Neural cell (in vitro differentiated cells): ENCODE data around the gene ITGA4. TPM values are rescaled to one million over a fixed set of nuclear protein-coding genes. Genes with fewer than 3 reads are reported as not detected.

Experiments used
- H2AFZ ChIP-seq: fragments of 200-600, 300-800 bp; sonication (generic), shearing (Covaris generic); 2 replicates; pipeline ENCODE4 v1.6.0; 2014; ENCODE audit warnings: low read depth, mild to moderate bottlenecking, antibody characterized with exemption, low read length, moderate library complexity
- H3F3A ChIP-seq: fragments of 200-600 bp; shearing (Covaris generic); 2 replicates; pipeline ENCODE4 v1.6.1; 2016; ENCODE audit warnings: mild to moderate bottlenecking, moderate library complexity, mixed read lengths, antibody characterized with exemption, low read length; ENCODE audit not compliant: insufficient read depth, poor library complexity, severe bottlenecking
- H3K27ac ChIP-seq: fragments of 200-600, 300-800 bp; sonication (generic), shearing (Covaris generic); 2 replicates; pipeline ENCODE4 v1.5.1; 2014; ENCODE audit warnings: mild to moderate bottlenecking, low read length, moderate library complexity
- H3K27me3 ChIP-seq: fragments of 300-800, 200-600 bp; sonication (generic), shearing (Covaris generic); 2 replicates; pipeline ENCODE4 v1.6.0; 2014; ENCODE audit warnings: mild to moderate bottlenecking, low read depth, low read length, moderate library complexity; ENCODE audit not compliant: insufficient read depth
- H3K36me3 ChIP-seq: fragments of 300-800, 200-600 bp; sonication (generic), shearing (Covaris generic); 2 replicates; pipeline ENCODE4 v1.5.1; 2014; ENCODE audit warnings: mild to moderate bottlenecking, antibody characterized with exemption, low read length, moderate library complexity; ENCODE audit not compliant: insufficient read depth
- H3K4me2 ChIP-seq: fragments of 300-800, 200-600 bp; sonication (generic), shearing (Covaris generic); 2 replicates; pipeline ENCODE4 v1.6.0; 2014; ENCODE audit warnings: mild to moderate bottlenecking, low read length
- H3K4me3 ChIP-seq: fragments of 300-800, 200-600 bp; sonication (generic), shearing (Covaris generic); 2 replicates; pipeline ENCODE4 v1.5.1; 2014; ENCODE audit warnings: mild to moderate bottlenecking, low read length, moderate library complexity
- H3K79me2 ChIP-seq: fragments of 200-600 bp; shearing (Covaris generic); replicated peaks from 2 replicates; pipeline ENCODE4 v1.6.0; 2014; ENCODE audit warnings: mild to moderate bottlenecking, low read length, moderate library complexity; ENCODE audit not compliant: insufficient read depth
- H3K9ac ChIP-seq: fragments of 300-800, 200-600 bp; sonication (generic), shearing (Covaris generic); 2 replicates; pipeline ENCODE4 v1.6.1; 2016; ENCODE audit warnings: mild to moderate bottlenecking, low read length, mixed read lengths
- H3K9me2 ChIP-seq: fragments of 200-600 bp; shearing (Covaris generic); 2 replicates; pipeline ENCODE4 v1.6.1; 2016; ENCODE audit warnings: mild to moderate bottlenecking, low read length, mixed read lengths; ENCODE audit not compliant: insufficient read depth
- H3K9me3 ChIP-seq: fragments of 200-600, 300-800 bp; sonication (generic), shearing (Covaris generic); 2 replicates; pipeline ENCODE4 v1.6.1; 2016; ENCODE audit warnings: mild to moderate bottlenecking, mixed run types, low read length, moderate library complexity, mixed read lengths
- H4K20me1 ChIP-seq: fragments of 200-600 bp; shearing (Covaris generic); 2 replicates; pipeline ENCODE4 v1.6.1; 2016; ENCODE audit warnings: mild to moderate bottlenecking, mixed run types; ENCODE audit not compliant: insufficient read depth
- CTCF ChIP-seq: fragments of 450-650 bp; IDR thresholded peaks from 2 replicates; pipeline ENCODE4 v1.5.1; 2014; ENCODE audit warnings: antibody characterized with exemption, mild to moderate bottlenecking, moderate library complexity; ENCODE audit not compliant: poor library complexity, severe bottlenecking
- EP300 ChIP-seq: fragments of 450-650 bp; conservative IDR thresholded peaks from 2 replicates; pipeline ENCODE4 v1.6.1; 2014; ENCODE audit warnings: antibody characterized with exemption, mild to moderate bottlenecking, moderate library complexity; ENCODE audit not compliant: poor library complexity, severe bottlenecking
- EZH2 ChIP-seq: fragments of 200-600, 300-800 bp; shearing (Covaris generic), sonication (generic); IDR thresholded peaks from 2 replicates; pipeline ENCODE4 v1.6.1; 2014; ENCODE audit warnings: antibody characterized with exemption, low read length, borderline replicate concordance, mild to moderate bottlenecking; ENCODE audit not compliant: insufficient read depth, poor library complexity, severe bottlenecking
- MXI1 ChIP-seq: fragments of 450-650 bp; conservative IDR thresholded peaks from 2 replicates; pipeline ENCODE4 v1.6.1; 2014; ENCODE audit warnings: antibody characterized with exemption, mild to moderate bottlenecking; ENCODE audit not compliant: poor library complexity, severe bottlenecking
- POLR2AphosphoS5 ChIP-seq: IDR thresholded peaks from 2 replicates; pipeline ENCODE4 v1.6.1; 2012
- RAD21 ChIP-seq: fragments of 450-650 bp; conservative IDR thresholded peaks from 2 replicates; pipeline ENCODE4 v1.6.1; 2014; ENCODE audit warnings: antibody characterized with exemption, mild to moderate bottlenecking, moderate library complexity
- REST ChIP-seq: IDR thresholded peaks from 2 replicates; pipeline ENCODE4 v1.6.1; 2012; ENCODE audit warnings: borderline replicate concordance
- SMC3 ChIP-seq: fragments of 450-650 bp; conservative IDR thresholded peaks from 2 replicates; pipeline ENCODE4 v1.6.1; 2014; ENCODE audit warnings: antibody characterized with exemption, mild to moderate bottlenecking, moderate library complexity; ENCODE audit not compliant: poor library complexity
- TAF1 ChIP-seq: IDR thresholded peaks from 2 replicates; pipeline ENCODE4 v1.6.1; 2012; ENCODE audit warnings: low read depth
- polyA plus RNA-seq: library from polyadenylated mRNA; depleted of rRNA; stranded (reverse); fragments of >200 nt; gene quantifications from 2 replicates; pipeline ENCODE4 v1.2.3, GENCODE V29; 2014

ITGA4 gene
- polyA plus RNA-seq, 1 donor from 2014 or later, result 0.40 TPM

- no peaks in the 10 kb centered on the region for H3K79me2 ChIP-seq
These were observed 119.2 kb downstream of the ITGA4 start for GRCh38 chr2:181576431-181576830.

GRCh38 chr2:181578829-181579228, 121.6 kb downstream of the ITGA4 start:
- no peak overlapping the region for H3K4me2 ChIP-seq
- no peaks in the 10 kb centered on the region for H3K79me2 ChIP-seq
- H3K9me3 ChIP-seq, result no peaks in the 10 kb centered on the region
- H3K9ac ChIP-seq, result no peak overlapping the region
- no peak overlapping the region for H2AFZ ChIP-seq
- H3K27ac ChIP-seq, result no peak overlapping the region
- H3K9me2 ChIP-seq, result no peaks in the 10 kb centered on the region
- no peak overlapping the region for H3K4me3 ChIP-seq
- H3F3A ChIP-seq, result no peaks in the 10 kb centered on the region
- H3K36me3 ChIP-seq, result no peaks in the 10 kb centered on the region
- no peaks in the 10 kb centered on the region for H4K20me1 ChIP-seq
- no peaks in the 10 kb centered on the region for H3K27me3 ChIP-seq
- TF ChIP-seq RAD21, result no peak
- no peak for TF ChIP-seq EZH2
- TF ChIP-seq TAF1, result no peak
- TF ChIP-seq EP300, result no peak
- no peak for TF ChIP-seq POLR2AphosphoS5
- TF ChIP-seq CTCF, result no peak
- TF ChIP-seq REST, result no peak

More at GRCh38 chr2:181576431-181576830, 119.2 kb downstream of the ITGA4 start:
- Histone ChIP-seq H3K4me2 (no peak overlapping the region), H3K9me3 (no peaks in the 10 kb centered on the region), H3F3A (no peaks in the 10 kb centered on the region), H4K20me1 (no peaks in the 10 kb centered on the region), H3K27ac (no peak overlapping the region), H3K36me3 (no peaks in the 10 kb centered on the region), H3K9me2 (no peaks in the 10 kb centered on the region), H3K27me3 (no peaks in the 10 kb centered on the region), H3K4me3 (no peak overlapping the region), H3K9ac (no peak overlapping the region), H2AFZ (no peak overlapping the region)
- TF ChIP-seq POLR2AphosphoS5 (no peak), EP300 (no peak), SMC3 (no peak), TAF1 (no peak), MXI1 (no peak), CTCF (no peak), EZH2 (no peak), REST (no peak), RAD21 (no peak)
